Forelimb muscle (tissue), 1 donor: ENCODE measurements around the gene RAB30. TPM values are rescaled to one million over a fixed set of nuclear protein-coding genes. Genes with fewer than 3 reads are reported as not detected.
A peak's percentile ranks its signal among the peaks of the same experiment; 100 is the strongest.
"Not testable (repeated sequence)": the region's sequence is repeated elsewhere in the genome, so short reads cannot be mapped to it uniquely, and the experiment has no call there.

Experiments used
- DNase-seq: peaks from one replicate; pipeline ENCODE4 v3.0.0-alpha.2; 2013; ENCODE audit warnings: low read depth
- polyA plus RNA-seq: library from polyadenylated mRNA; unstranded; fragments of 120-200 nt; gene quantifications from one replicate; pipeline ENCODE4 v1.2.1, GENCODE V29; 2013; ENCODE audit not compliant: insufficient read length

RAB30 gene
- polyA plus RNA-seq, 1 donor = 11.2 TPM

- no peak for DNase-seq
Measured at GRCh38 chr11:82945682-82946081, 126.0 kb downstream of the RAB30 start.

- not testable (repeated sequence) for DNase-seq
Measured at GRCh38 chr11:82945041-82945440, 126.7 kb downstream of the RAB30 start.

- DNase-seq = no peak
Measured at GRCh38 chr11:82944198-82944597, 127.5 kb downstream of the RAB30 start.

GRCh38 chr11:82943430-82943829 lies 128.3 kb downstream of the RAB30 start:
- not testable (repeated sequence) for DNase-seq

GRCh38 chr11:82942376-82942775 lies 129.3 kb downstream of the RAB30 start:
- no peak for DNase-seq

- DNase-seq = no peak
Measured at GRCh38 chr11:82939456-82939855, 132.2 kb downstream of the RAB30 start.

- DNase-seq = no peak
Measured at GRCh38 chr11:82937554-82937953, 134.1 kb downstream of the RAB30 start.

- DNase-seq = no peak
Measured at GRCh38 chr11:82936261-82936660, 135.4 kb downstream of the RAB30 start.

- DNase-seq = no peak
Measured at GRCh38 chr11:82932564-82932963, 139.1 kb downstream of the RAB30 start.

- DNase-seq = no peak
Measured at GRCh38 chr11:82930734-82931133, 141.0 kb downstream of the RAB30 start.

GRCh38 chr11:82930229-82930628 lies 141.5 kb downstream of the RAB30 start:
- no peak for DNase-seq

- DNase-seq = no peak
Measured at GRCh38 chr11:82929121-82929520, 142.6 kb downstream of the RAB30 start.

- peak; percentile 16 for DNase-seq
Measured at GRCh38 chr11:82927264-82927880, 144.3 kb downstream of the RAB30 start.

GRCh38 chr11:82924522-82925224 lies 147.0 kb downstream of the RAB30 start:
- no peak for DNase-seq

Other genes starting within 250 kb of the RAB30 start
- 96.3 TPM for gene PRCP, start 171.5 kb downstream of the RAB30 start, polyA plus RNA-seq
- 2.0 TPM for gene DDIAS, start 170.2 kb downstream of the RAB30 start, polyA plus RNA-seq
- 43.9 TPM for gene PCF11, start 85.2 kb upstream of the RAB30 start, polyA plus RNA-seq
- 5.7 TPM for gene ANKRD42, start 121.8 kb upstream of the RAB30 start, polyA plus RNA-seq
- gene CCDC90B, start 214.5 kb upstream of the RAB30 start, polyA plus RNA-seq = 78.1 TPM